AG08395 (cell line): Measurements from ENCODE around the gene SH3RF1.
A peak's percentile ranks its signal among the peaks of the same experiment; 100 is the strongest.

Source experiments
- DNase-seq: peaks from one replicate; pipeline ENCODE4 v3.0.0; 2012; ENCODE audit warnings: mixed read lengths, low spot score

The SH3RF1 gene

GRCh38 chr4:169163495-169163894 lies 107.3 kb downstream of the SH3RF1 start:
- DNase-seq = no peak

- peak; percentile 43 for DNase-seq
Measured at GRCh38 chr4:169160825-169161224, 109.9 kb downstream of the SH3RF1 start.

GRCh38 chr4:169159624-169160171 lies 111.1 kb downstream of the SH3RF1 start:
- peak; percentile 58 for DNase-seq

DNA sequence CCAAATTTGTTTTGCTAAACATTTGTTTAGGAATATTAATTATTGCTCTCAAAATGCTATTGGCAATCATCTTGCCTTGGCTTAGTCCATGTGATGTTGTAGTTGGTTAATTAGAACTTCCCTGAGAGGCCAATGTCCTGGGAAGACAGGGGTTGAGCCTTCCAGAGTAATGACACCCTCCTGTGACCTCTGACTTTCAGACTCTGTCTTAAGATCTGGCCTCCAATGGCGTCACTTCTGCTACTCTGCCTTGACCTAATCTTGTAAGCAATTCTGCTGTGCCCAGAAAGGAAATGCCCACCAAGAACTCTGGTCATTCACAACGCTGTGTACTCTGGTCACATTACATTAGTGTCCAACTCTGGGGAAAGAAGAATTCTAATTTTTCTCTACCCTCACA lies 111.9 kb downstream of the SH3RF1 start:
- DNase-seq = no peak

DNA sequence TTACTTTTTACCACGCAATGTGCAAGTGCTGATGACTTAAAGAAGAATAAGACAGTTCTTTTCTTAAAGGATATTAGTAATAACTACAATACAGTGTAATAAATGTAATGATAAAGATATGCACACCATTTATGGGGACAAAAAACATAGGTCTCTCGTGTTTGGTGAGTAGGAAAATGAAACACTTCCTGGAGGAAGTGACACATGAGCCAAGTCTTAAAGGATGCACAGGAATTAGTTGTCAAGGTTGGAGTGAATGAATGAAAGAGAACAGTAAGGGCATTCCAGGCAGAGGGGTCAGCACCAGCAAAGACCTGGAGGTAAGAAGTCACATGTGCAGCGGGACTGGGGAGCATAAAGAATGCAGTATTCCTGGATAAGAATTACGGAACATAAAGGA lies 112.7 kb downstream of the SH3RF1 start:
- no peak for DNase-seq

DNA sequence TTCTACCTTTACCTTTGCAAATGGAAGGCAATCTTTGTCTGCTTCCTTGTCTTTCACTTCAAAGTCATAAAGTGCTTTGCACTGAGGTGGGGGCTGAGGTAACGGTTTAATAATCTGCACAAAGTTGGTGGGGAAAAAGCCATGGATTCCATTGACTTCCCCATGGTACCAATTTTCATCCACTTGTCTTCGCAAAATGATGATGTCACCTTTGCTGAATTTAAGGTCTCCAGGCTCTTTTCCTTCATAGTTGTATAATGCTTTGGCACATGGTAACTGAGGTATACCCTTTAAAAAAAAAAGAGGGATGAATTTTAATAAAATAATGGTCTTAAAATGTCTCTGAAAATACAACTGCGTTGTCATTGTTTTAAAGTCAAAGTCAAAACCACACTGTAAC lies 114.4 kb downstream of the SH3RF1 start:
- no peak for DNase-seq

DNA sequence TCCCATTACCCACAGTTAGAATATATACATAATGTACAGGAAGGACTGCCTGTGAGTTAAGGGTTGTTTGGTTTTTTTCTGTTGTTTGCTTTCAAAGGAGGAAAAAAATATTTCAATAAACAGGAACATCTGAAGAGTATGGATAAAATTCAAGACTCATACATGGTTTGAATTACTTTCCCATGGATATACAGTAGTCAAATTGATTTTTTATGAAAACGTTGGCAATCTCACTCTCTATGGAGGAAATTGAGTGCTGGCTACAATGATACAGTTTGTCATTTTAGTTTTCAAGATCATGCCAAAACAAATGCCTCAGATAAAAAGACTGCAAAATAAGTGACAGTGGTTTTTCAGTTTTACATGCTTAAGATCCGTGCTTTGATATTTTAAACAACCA lies 116.6 kb downstream of the SH3RF1 start:
- no peak for DNase-seq

DNA sequence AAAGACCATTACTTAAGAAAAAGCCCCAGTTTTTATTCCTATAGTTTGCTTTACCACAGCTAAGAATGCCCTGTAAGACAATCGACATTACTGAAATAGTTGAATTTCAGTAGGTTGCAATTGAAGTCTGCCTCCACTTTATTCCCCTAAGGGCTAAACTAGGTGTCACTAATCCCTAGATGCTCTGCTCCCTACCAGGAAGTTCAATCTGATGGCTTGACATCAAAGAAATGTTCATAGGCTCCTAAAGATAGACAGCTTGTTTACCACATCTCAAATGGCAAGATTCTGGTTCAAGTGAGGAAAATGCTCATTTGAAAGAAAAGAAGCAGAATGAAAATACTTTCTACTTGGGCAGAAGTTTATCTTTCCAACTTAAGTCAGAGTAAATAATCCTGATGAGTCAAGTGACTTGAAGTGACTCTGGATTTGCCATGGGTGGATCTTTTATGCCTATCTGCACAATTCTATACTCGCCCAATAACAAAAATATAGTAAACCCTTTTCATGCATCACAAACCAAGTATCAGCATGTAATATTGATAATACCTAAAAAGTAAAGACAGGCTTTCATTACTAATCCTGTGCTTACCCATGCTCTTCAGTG lies 117.2 kb downstream of the SH3RF1 start:
- no peak for DNase-seq

DNA sequence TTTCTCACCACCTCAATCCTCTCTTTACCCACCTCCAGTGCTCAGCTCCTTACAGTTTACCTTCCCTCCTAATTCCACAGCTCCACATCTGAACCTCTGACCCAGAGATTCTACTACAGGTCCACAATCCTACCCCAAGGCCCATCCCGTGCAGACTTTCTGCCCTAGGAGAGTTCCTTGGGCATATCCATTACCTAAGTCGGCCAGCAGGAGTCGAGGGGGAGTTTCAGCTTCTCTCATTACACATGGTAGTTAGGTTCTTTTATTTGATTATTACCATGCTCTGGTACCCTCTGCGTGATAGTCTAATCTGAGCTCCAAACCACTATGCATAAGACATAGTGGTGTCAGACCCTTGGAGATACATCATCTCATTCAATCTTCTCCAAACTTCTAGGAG lies 117.9 kb downstream of the SH3RF1 start:
- no peak for DNase-seq

GRCh38 chr4:169152098-169152497 lies 118.7 kb downstream of the SH3RF1 start:
- no peak for DNase-seq

DNA sequence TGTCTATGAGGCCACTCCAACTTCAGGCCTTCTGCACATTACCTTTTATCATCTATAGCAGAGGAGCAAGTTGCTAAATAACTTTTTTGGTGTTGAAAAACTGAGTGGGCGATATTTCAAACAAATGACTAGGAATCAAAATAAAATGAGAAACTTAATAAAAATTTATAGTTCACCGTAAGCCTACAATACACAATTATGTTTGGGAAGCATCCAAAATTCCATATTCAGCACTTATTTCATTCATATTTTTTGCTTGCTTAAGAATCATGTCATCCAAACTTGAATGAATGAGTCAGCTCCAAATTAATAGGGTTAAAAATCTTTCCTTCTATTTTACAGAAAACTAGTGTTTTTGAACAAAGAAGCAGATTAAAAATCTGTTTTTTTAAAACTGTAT lies 119.1 kb downstream of the SH3RF1 start:
- no peak for DNase-seq

- no peak for DNase-seq
Measured at GRCh38 chr4:169150806-169151205, 120.0 kb downstream of the SH3RF1 start.

- DNase-seq = no peak
Measured at GRCh38 chr4:169148885-169149284, 121.9 kb downstream of the SH3RF1 start.

DNA sequence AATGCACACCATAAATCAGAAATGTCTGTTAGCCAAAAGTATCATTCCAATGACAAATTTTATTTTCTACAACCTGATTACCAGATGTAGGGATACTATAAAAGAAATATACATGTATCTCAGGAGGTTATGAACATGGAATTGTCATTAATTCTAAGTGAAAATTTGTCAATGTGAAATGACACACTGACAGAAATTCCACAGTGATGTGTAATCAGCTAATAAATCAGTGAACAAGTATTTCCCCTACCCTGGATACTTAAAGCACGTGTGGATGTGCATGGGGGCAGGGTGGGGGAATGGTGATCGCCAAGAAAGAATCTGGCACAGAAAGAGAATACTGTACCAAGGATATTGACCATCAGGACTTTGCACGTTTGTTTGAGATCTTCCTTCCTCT lies 123.6 kb downstream of the SH3RF1 start:
- DNase-seq = peak; percentile 15

- no peak for DNase-seq
Measured at GRCh38 chr4:169144061-169144600, 126.6 kb downstream of the SH3RF1 start.

GRCh38 chr4:169143335-169143734 lies 127.4 kb downstream of the SH3RF1 start:
- no peak for DNase-seq

DNA sequence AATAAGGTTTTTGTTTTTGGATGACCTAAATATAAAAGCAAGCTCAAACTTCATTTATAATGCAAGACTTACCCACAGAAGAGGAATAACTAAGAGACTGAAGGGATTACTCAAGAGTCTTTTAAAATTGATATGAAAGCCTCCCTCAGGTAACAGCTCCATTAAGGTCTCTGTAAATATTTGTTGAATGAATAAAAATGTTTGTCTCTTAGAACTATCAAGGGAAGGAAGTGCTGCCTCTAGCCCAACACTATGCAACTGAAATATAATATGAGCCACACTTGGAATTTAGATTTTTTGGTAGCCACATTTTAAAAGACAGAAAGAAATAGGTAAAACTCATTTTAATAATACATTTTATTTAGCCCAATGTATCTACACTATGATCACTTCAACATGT lies 127.8 kb downstream of the SH3RF1 start:
- DNase-seq = no peak

DNA sequence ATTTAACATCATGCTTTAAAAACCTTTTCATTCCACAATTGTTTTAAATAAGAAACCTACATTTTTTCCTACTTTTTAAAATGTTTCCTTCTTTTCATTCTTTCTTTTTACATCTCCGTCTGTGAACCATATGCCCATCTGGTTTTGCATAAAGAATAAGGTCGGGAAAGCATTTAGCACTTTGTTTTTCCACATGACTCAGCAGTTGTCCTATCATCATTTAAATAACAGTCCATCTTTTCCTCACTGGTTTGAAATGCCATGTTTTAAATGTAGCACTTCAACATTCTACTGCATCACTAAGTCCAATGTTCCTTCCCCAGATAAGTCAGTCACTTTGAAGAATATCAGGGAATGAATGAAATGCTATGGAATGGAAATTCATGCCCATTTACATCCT lies 128.4 kb downstream of the SH3RF1 start:
- DNase-seq = no peak

DNA sequence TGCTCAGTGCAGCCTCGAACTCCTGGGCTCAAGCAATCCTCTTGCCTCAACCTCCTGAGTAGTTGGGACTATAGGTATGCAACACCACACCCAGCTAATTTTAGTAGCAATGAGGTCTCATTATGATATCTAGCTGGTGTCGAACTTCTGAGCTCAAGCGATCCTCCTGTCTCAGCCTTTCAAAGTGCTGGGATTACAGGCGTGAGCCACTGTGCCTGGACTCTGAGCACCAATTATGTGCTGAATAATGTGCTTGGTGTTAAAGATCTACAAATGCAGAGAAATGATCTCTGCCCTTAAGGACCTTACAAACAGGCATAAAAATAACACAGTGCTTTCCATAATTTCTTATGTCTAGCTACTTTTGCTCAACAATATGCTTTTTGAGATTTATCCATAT lies 131.7 kb downstream of the SH3RF1 start:
- no peak for DNase-seq

DNA sequence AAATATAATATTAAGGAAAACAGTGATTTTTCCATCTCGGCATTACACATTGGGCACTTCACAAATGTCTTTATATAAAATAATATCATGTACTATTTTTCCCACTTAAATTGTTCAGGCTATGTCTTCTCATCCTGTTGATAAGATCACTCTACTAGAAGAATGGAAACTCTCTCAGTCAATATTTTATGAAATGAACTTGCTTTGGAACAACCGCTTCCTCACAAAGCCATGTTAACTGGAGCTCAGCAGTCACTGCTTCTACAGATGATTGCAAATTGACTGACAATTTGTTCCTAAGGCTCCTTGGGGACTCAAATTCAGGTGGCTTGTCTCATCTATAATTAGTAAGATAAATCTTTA lies 133.2 kb downstream of the SH3RF1 start:
- DNase-seq = no peak

DNA sequence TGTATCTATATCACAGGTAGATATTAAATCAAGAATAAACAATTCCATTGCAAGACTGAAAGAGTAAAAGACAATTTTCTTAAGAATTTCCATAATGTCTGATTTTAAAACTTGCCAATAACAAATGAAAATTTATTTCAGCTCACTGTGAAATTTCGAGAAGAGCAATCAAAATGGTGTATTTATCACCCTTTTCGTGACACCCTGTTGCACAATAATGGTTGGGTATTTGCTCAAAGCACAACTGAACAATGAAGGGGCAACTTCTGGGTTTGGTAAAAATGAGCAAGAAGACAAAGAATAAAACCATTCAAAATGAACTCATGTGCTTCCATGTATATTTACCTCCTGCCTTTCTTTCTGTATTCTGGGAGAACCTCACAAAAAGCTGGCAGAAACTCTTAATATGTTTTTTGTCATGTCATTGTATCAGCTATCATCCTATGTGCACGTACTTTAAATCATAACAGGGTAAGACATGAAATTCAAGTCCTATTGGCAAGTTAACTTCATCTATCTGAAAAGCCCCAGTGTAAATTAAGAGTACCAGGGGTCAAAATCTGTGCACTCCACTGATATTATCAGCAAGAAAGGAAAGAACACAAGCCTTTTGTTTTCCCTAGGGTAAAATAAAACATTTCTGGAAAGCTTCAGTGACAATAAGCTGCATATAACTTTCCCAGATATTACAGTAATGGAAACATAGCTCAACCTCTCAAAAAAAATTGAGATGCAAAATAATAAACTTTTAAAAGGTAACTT lies 133.8 kb downstream of the SH3RF1 start:
- no peak for DNase-seq

GRCh38 chr4:169136330-169136729 lies 134.4 kb downstream of the SH3RF1 start:
- DNase-seq = no peak

DNA sequence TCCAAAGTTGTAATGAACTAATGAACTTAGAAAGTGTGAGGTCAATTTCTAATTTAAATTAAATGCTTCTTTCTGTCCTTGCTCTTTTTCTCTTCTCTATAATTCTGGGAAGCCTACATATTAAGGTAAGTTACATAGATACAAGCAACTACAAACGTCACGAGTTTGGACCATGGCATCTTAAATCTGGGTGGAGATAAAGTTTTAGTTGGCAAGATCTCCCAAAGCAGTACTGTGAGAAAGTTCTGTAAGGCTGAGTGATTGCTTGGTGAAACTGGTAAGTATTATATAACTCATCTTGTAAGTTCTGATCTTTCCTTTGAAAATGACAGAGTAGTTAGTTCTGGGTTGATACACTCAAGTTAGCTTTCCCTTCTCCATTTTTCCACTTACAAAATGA lies 135.0 kb downstream of the SH3RF1 start:
- DNase-seq = no peak

GRCh38 chr4:169133932-169134331 lies 136.8 kb downstream of the SH3RF1 start:
- DNase-seq = no peak
